ENCODE measurements around the gene TMEM178A.

The TMEM178A gene

DNA sequence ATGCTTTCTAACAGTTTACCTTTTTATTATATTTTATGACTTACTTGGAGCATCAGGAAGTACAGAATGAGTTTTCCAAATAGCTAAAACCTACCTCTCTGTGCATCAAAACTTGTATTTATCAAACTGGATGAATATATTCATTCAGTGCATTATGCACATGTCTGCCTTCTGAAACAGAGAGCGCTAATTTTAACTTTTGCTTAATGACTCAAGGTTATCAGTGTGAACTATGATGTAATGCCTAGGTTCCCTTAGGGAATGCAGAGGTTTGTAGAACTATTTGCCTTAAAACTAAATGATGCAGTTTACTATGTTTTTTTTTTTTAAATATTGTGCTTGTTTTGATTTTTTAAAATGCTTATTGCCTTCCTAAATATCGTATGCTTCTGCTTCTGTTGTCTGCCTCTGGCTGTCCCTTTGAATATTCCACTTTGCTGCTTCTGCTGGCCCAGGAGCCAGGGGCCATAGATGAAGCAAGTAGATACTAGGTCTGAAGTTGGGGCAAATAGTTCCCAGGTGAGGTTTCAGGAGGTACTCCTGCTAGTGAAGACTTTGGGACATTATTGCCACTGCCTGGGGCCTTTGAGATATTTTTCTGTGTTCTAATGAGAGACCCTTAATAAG, 16.5 kb downstream of the TMEM178A start:
- DNase-seq: no peak

DNA sequence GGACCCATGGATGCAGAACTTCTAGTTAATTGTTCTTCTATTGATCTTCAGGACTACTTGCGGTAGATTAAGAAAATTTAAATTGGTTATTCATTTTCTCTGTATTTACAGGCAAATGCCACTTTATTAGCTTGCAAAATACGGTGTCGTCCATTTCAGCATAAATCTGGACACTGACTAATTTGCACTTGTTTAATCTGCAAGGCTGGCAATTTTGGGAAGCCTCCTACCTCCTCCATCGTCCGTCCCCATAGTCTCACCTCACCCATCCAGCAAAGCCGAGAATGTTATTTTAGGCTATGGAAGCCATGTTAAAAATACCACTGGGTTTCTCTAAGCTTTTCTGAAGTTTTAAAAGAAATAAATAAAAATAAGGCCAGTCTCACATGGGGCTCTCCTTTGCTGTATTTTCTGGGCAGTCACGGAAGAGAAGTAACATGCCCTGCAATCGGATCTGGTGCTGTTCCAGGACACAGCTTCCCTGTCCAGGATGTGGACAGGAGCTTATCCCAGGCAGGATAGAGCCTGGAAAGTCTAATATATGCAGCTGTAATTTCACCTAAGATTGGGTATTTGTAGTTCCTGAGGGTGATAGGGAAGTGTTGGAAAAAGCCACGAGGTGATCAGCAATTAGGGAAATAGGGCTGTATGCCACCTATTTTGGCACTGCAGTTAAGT, 17.4 kb downstream of the TMEM178A start:
- no peak for DNase-seq

DNA sequence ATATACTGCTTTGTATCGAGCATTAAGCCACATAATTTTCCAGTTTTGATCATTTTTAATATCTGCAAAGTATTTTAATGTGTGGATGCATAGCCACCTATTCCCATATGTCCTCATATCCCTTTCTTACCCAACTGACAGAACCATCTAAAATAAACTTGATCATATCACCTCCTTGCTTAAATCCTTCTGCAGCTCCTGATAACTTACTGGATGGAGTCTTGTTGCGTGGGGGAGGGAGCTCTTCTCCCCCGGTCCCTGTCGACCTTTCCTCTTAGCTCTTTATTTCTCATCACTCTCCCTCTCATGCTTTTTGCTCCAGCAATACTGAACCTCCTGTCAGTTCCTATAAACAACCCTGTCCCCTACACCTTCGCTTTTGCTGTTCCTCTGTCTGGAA, 18.7 kb downstream of the TMEM178A start:
- DNase-seq: no peak

GRCh38 chr2:39685126-39685525, 19.4 kb downstream of the TMEM178A start:
- peak; percentile 21 for DNase-seq

DNA sequence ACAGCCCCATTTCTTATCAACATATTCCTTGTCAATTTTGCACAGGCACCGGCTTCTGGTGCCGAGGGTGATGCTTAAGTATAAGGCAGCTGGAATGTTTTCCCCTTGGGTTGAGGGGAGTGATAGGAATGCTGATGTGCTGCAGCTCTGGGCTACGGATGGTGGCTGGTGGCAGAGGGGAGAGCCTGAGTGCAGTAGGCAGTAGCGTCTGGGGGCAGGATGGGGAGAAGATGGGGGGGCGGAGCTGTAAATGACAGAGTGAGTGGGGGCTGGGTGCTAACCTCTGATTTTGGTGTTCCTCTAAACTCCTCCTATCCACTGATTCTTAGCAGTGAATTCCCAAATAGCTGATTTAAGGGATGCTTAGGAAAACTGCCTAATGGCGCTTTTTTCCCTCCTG, 20.7 kb downstream of the TMEM178A start:
- no peak for DNase-seq

- no peak for DNase-seq
These were observed 22.5 kb downstream of the TMEM178A start for GRCh38 chr2:39688181-39688580.

- DNase-seq: no peak
These were observed 23.6 kb downstream of the TMEM178A start for GRCh38 chr2:39689272-39689841.

GRCh38 chr2:39689876-39690275, 24.2 kb downstream of the TMEM178A start:
- no peak for DNase-seq

DNA sequence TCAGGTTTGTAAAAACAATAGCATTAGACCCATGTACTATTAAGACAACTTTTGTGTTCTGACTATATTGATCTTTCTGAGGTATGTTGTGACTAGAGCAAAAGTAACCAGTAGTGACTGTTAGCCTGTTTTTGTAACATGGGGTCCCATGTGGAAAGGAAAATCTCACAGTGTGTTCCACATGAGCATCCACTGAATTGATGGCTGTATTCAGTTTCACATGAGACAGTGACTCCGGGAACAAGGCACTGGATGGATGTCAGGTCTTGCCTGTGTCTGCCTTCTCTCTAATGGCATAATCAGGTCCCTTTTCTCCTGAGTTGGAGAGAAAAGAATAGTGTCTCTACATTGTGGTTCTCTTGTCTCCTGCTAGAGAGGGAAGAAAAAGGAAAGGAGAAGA, 27.5 kb downstream of the TMEM178A start:
- DNase-seq: no peak

DNA sequence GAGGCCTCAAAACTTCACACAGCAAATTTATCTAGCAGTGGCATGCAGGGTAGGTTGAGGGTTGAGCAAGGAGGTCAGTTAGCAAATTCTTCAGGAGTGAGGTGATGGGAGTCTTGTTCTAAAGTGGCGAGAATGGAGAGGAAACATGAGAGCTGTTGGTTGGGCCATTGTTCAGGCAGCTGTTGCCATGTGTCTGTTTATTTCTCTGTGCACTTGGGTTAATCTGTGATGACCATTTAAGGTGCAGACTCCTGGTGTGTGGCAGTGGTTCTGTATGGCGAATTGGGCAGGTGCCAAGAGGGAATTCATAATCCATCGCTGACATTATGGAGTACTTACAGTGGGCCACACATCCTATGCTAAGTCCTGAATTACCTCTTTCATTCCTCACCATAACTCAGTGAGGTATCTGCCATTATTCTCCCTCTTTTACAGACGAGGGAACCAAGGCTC, 30.4 kb downstream of the TMEM178A start:
- no peak for DNase-seq

DNA sequence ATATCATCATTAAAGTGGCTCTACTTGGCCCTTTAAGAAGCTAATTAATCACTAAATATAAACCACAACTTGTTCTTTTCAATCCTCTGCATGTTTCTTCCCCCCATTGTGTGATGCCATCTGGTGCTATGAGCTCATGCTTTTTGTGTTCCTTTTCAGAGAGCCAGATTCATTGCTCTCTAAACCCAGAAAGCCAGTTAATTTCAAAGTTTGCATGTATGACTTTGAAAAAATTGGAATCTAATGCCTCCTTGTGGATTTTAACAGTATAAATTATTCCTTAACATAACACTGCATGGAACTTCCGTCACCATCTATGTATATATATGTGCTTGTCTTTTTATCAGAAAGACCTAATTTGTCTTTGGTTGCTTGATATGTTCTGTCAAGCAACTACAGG, 31.1 kb downstream of the TMEM178A start:
- peak; percentile 18 for DNase-seq

DNA sequence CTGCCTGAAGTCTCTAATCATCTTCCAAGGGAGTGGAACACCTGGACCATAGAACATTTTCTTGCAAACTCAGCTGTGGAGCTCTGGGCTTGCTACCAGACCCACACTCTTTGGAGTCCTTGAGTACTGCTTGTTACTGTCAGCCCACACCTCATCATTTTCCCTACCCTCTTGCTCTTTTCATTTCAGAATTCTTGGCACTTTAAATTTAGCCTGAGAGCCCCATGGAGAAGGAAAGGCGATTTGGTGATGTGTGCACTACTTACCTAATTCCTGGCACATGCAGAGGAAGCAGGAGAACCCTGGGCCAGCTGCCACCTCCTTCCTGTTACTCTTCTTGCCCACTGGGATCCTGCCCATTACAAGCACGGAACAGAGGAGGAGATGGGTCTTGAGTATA, 31.7 kb downstream of the TMEM178A start:
- no peak for DNase-seq

DNA sequence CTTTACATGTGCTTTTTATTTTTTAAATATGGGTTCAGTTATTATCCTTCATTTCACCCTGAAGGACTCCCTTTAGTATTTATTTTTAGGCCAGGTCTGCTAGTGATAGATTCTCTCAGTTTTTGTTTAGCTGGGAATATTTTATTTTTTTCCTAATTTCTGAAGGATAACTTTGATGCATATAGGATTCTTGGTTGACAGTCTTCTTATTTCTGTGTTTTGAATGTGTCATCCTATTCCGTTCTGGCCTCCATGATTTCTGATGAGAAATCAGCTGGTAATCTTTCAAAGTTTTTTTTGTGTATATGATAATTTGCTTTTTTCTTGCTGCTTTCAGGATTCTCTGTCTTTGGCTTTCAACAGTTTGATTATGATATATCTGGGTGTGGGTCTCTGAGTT, 35.4 kb downstream of the TMEM178A start:
- no peak for DNase-seq

- DNase-seq: no peak
These were observed 37.6 kb downstream of the TMEM178A start for GRCh38 chr2:39703181-39703872.

- DNase-seq: no peak
These were observed 38.8 kb downstream of the TMEM178A start for GRCh38 chr2:39704540-39704939.

DNA sequence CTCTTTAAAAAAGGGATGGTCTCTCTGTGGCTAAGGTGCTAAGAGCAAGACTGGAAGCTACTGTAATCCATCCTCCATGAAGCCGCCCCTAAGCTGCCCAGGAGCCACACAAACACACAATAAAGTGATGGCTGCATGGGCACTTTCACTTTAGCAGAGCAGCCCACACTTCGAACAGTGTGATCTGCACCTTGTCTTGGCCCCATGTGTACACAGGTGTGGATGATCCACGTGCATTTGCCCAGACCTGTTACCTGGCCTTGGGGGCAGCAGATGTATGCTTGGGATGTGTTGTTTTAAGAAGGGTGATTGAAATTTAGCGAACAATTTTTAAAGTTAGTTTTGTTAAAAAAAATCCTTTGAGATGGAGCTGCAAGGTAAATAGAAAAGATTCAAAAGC, 39.9 kb downstream of the TMEM178A start:
- DNase-seq: no peak

DNA sequence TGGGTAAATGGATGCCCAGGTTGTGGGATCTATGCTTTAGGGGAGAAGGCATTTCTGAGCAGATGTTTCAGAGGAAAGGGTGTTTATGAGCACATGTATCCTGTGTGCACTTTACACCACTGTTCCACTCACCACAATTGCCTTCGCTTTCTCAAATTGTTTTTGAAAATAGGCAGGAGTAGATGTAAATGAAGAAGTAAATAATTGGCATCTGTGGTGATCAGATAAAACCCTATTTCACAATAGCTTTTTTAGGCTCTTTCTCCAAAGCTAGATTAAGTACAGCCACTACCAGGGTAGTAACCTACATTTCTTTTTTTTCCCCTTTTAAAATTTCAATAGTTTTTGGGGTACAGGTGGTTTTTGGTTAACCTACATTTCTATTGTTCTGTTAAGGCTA, 40.6 kb downstream of the TMEM178A start:
- DNase-seq: no peak

GRCh38 chr2:39706945-39707344, 41.2 kb downstream of the TMEM178A start:
- DNase-seq: no peak

DNA sequence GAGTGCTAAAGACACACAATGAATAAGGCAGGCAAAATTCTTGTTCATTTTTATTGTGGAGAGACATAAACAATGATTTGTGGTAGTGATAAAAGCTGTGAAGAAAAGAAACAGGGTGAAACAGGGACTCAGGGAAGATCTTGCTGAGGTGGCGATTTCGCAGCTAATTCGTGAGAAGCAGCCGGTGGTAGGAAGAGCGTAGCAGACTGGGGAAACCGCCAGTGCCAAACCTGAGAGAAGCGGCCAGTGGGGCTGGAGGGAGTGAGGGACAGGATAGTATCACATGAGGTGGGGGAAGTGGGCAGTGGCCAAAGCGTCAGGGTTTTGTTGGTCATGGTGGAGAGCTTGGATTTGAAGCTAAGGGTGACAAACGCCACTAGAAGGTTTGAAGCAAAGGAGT, 42.3 kb downstream of the TMEM178A start:
- no peak for DNase-seq

DNA sequence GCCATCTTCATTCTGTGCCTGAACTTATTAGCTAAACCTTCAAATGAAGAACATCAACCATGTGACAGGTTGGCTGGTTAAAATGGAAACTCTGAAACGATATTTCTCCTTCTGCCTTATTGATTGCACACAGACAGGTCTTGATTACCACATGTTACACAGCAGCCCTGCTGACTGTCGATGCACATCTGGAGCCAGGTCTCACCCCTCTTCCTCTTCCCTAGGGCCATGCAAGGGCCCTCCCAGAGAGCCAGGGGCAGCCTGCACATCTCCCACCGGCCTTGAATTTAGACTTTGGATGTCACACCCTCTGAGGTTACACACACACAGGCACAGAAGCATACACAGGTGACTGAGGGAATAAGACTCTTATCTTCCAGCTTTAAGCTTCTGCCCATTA, 45.1 kb downstream of the TMEM178A start:
- no peak for DNase-seq

GRCh38 chr2:39712953-39713352, 47.2 kb downstream of the TMEM178A start:
- DNase-seq: no peak

- no peak for DNase-seq
These were observed 49.4 kb downstream of the TMEM178A start for GRCh38 chr2:39715095-39715494.

DNA sequence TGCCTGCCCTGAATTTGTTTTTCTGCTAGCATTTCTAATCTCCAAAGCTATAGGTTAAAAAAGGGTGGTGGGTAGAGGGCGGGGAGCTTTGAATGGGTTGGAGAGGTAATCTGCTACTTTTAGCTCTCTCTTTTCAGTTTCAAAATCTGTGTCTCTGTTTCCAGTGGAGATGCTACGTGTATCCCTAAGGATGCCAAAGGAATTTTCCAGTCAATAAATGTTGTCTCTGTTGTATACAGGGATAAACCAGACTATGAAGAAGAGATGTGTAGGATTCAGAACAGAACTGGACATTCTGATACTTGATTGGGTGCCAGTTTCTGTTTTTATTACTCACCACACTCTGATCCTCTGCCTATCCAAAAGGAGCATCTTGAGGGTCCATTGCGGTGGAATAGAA, 50.1 kb downstream of the TMEM178A start:
- no peak for DNase-seq

DNA sequence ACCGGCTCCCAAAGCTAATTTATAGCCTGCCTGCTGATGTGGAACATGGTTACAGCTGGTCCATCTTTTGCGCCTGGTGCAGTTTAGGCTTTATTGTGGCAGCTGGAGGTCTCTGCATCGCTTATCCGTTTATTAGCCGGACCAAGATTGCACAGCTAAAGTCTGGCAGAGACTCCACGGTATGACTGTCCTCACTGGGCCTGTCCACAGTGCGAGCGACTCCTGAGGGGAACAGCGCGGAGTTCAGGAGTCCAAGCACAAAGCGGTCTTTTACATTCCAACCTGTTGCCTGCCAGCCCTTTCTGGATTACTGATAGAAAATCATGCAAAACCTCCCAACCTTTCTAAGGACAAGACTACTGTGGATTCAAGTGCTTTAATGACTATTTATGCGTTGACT, 51.4 kb downstream of the TMEM178A start:
- no peak for DNase-seq
